Gastrocnemius medialis (tissue), 4 donors: ENCODE measurements around the gene FAS.

Source experiments
- POLR2A ChIP-seq, 2 donors: fragments of 450-650 bp; IDR thresholded peaks; one replicate each; pipeline ENCODE4 v1.6.1; 2017; ENCODE audit warnings: antibody characterized with exemption in 2 of 2, mild to moderate bottlenecking in 2 of 2, moderate library complexity in 2 of 2
- TF ChIP-seq, protein P1 (sequence below), 5 experiments: fragments of 450-650 bp in 3 of 5; fragments of 200-600 bp in 2 of 5; sonication (generic) in 2 of 5; IDR thresholded peaks in 4 of 5; conservative IDR thresholded peaks in 1 of 5; 1 replicate in 4 of 5; 2 replicates in 1 of 5; pipeline ENCODE4 v1.5.1; 2016 to 2019; ENCODE audit warnings: antibody characterized with exemption in 5 of 5, mild to moderate bottlenecking in 3 of 5, moderate library complexity in 3 of 5

- TF ChIP-seq, protein P1, sequence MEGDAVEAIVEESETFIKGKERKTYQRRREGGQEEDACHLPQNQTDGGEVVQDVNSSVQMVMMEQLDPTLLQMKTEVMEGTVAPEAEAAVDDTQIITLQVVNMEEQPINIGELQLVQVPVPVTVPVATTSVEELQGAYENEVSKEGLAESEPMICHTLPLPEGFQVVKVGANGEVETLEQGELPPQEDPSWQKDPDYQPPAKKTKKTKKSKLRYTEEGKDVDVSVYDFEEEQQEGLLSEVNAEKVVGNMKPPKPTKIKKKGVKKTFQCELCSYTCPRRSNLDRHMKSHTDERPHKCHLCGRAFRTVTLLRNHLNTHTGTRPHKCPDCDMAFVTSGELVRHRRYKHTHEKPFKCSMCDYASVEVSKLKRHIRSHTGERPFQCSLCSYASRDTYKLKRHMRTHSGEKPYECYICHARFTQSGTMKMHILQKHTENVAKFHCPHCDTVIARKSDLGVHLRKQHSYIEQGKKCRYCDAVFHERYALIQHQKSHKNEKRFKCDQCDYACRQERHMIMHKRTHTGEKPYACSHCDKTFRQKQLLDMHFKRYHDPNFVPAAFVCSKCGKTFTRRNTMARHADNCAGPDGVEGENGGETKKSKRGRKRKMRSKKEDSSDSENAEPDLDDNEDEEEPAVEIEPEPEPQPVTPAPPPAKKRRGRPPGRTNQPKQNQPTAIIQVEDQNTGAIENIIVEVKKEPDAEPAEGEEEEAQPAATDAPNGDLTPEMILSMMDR (IDR thresholded peaks at IDR 0.05 in 4 of 5, conservative IDR thresholded peaks at IDR 0.05 in 1 of 5), result no peak
- no peak for TF ChIP-seq POLR2A (IDR thresholded peaks at IDR 0.05)
Observed at GRCh38 chr10:89051593-89051992, 61.0 kb downstream of the FAS start.
